HepG2 (cell line): ENCODE measurements around the gene DOC2A. TPM values are rescaled to one million over a fixed set of nuclear protein-coding genes. Genes with fewer than 3 reads are reported as not detected.

ENCODE experiments used
- DPF2 ChIP-seq: sonication (generic); formaldehyde crosslinking; IDR thresholded peaks from 2 replicates; pipeline ENCODE4 v1.4.0; 2020; ENCODE audit warnings: mild to moderate bottlenecking, low read depth, missing genetic modification reagents, borderline replicate concordance
- ETV5 ChIP-seq: IDR thresholded peaks from 2 replicates; pipeline ENCODE4 v1.6.1; 2018; ENCODE audit warnings: missing biosample characterization, missing genetic modification reagents, inconsistent platforms, borderline replicate concordance
- HMG20A ChIP-seq: IDR thresholded peaks from 2 replicates; pipeline ENCODE4 v1.6.1; 2016; ENCODE audit warnings: borderline replicate concordance
- KDM2A ChIP-seq: sonication (generic); formaldehyde crosslinking; IDR thresholded peaks from 2 replicates; pipeline ENCODE4 v1.4.0; 2020; ENCODE audit warnings: low read depth, missing genetic modification reagents, borderline replicate concordance
- KDM5B ChIP-seq: sonication (generic); formaldehyde crosslinking; IDR thresholded peaks from 2 replicates; pipeline ENCODE4 v1.4.0; 2020; ENCODE audit warnings: missing genetic modification reagents, mild to moderate bottlenecking, borderline replicate concordance
- MXI1 ChIP-seq: IDR thresholded peaks from 3 replicates; pipeline ENCODE4 v1.6.1; 2012; ENCODE audit warnings: low read depth, low read length, inconsistent platforms, borderline replicate concordance
- NFE2L2 ChIP-seq: fragments of 150-350 bp; IDR thresholded peaks from 2 replicates; pipeline ENCODE4 v1.6.1; 2014; ENCODE audit warnings: low read length
- PAX8 ChIP-seq: sonication (generic); formaldehyde crosslinking; IDR thresholded peaks from 2 replicates; pipeline ENCODE4 v1.8.0; 2022; ENCODE audit warnings: mild to moderate bottlenecking, missing genetic modification reagents, borderline replicate concordance
- POLR2AphosphoS2 ChIP-seq: IDR thresholded peaks from 2 replicates; pipeline ENCODE4 v1.6.1; 2011; ENCODE audit warnings: low read depth, low read length, improper control_type of control experiment
- POLR2AphosphoS5 ChIP-seq: IDR thresholded peaks from 2 replicates; pipeline ENCODE4 v1.6.1; 2012; ENCODE audit warnings: low read depth, low read length
- POLR2G ChIP-seq: fragments of 200-400 bp; formaldehyde crosslinking; IDR thresholded peaks from 2 replicates; pipeline ENCODE4 v1.6.1; 2018; ENCODE audit warnings: mild to moderate bottlenecking, low read depth, low read length, moderate library complexity
- SMYD3 ChIP-seq: sonication (generic); formaldehyde crosslinking; IDR thresholded peaks from 2 replicates; pipeline ENCODE4 v1.8.1; 2023; ENCODE audit warnings: mild to moderate bottlenecking, missing genetic modification reagents
- TEAD3 ChIP-seq: optimal IDR thresholded peaks from 2 replicates; pipeline ENCODE3; 2016; ENCODE audit warnings: borderline replicate concordance
- TMF1 ChIP-seq: sonication (generic); formaldehyde crosslinking; IDR thresholded peaks from 2 replicates; pipeline ENCODE4 v1.8.1; 2022; ENCODE audit warnings: low read depth, missing genetic modification reagents
- USF2 ChIP-seq, 2 experiments: sonication (generic) in 1 of 2; formaldehyde crosslinking in 1 of 2; IDR thresholded peaks; 2 replicates each; pipeline versions ENCODE4 v1.5.1 to v1.6.1; 2011 to 2020; ENCODE audit warnings: borderline replicate concordance in 1 of 2, low read depth in 1 of 2, low read length in 1 of 2, mild to moderate bottlenecking in 1 of 2, missing genetic modification reagents in 1 of 2, moderate library complexity in 1 of 2
- ZNF468 ChIP-seq: sonication (generic); formaldehyde crosslinking; IDR thresholded peaks from 2 replicates; pipeline ENCODE4 v1.8.0; 2022; ENCODE audit warnings: mild to moderate bottlenecking, moderate library complexity, missing genetic modification reagents
- ZNF484 ChIP-seq: sonication (generic); formaldehyde crosslinking; IDR thresholded peaks from 2 replicates; pipeline ENCODE4 v1.5.1; 2020; ENCODE audit warnings: mild to moderate bottlenecking, low read depth, missing genetic modification reagents, borderline replicate concordance
- ZNF749 ChIP-seq: sonication (generic); formaldehyde crosslinking; IDR thresholded peaks from 2 replicates; pipeline ENCODE4 v1.8.0; 2022; ENCODE audit warnings: mild to moderate bottlenecking, missing genetic modification reagents, moderate library complexity, borderline replicate concordance
- ZSCAN9 ChIP-seq: IDR thresholded peaks from 2 replicates; pipeline ENCODE4 v1.6.1; 2016; ENCODE audit warnings: borderline replicate concordance
- polyA plus RNA-seq, 8 experiments: library from polyadenylated mRNA; depleted of rRNA in 3 of 8; stranded (reverse) in 7 of 8; unstranded in 1 of 8; fragments of >200 nt; fragmentation: Illumina TruSeq in 4 of 8; extraction: Trizol in 4 of 8; gene quantifications; 2 replicates each; pipeline versions ENCODE4 v1.2.1 to v1.2.3, GENCODE V29; 2011 to 2016; ENCODE audit warnings: low read depth in 4 of 8, missing spikeins in 1 of 8, mixed read lengths in 1 of 8; ENCODE audit not compliant: insufficient read depth in 1 of 8
- total RNA-seq, 5 experiments: library from RNA; depleted of rRNA; stranded (reverse); fragments of >200 nt; fragmentation: Illumina TruSeq; extraction: Trizol; gene quantifications; 2 replicates each; pipeline ENCODE4 v1.2.3, GENCODE V29; 2016; ENCODE audit warnings: low read depth in 1 of 5
- TF ChIP-seq, protein P1 (sequence below): sonication (generic); formaldehyde crosslinking; IDR thresholded peaks from 2 replicates; pipeline ENCODE4 v1.4.0; 2020; ENCODE audit warnings: missing genetic modification reagents, borderline replicate concordance
- TF ChIP-seq, protein P2 (sequence below), 2 experiments: sonication (generic) in 1 of 2; formaldehyde crosslinking in 1 of 2; IDR thresholded peaks; 2 replicates each; pipeline versions ENCODE4 v1.4.0 to v1.6.1; 2018 to 2020; ENCODE audit warnings: missing genetic modification reagents in 2 of 2, borderline replicate concordance in 1 of 2, low read depth in 1 of 2, mild to moderate bottlenecking in 1 of 2, missing biosample characterization in 1 of 2

The DOC2A gene
- total and polyA plus RNA-seq, 2 of the 13 experiments (the other 11 are each of a cell fraction or from before 2014, with no cell fraction given), result 0.15 to 0.55 TPM

DNA sequence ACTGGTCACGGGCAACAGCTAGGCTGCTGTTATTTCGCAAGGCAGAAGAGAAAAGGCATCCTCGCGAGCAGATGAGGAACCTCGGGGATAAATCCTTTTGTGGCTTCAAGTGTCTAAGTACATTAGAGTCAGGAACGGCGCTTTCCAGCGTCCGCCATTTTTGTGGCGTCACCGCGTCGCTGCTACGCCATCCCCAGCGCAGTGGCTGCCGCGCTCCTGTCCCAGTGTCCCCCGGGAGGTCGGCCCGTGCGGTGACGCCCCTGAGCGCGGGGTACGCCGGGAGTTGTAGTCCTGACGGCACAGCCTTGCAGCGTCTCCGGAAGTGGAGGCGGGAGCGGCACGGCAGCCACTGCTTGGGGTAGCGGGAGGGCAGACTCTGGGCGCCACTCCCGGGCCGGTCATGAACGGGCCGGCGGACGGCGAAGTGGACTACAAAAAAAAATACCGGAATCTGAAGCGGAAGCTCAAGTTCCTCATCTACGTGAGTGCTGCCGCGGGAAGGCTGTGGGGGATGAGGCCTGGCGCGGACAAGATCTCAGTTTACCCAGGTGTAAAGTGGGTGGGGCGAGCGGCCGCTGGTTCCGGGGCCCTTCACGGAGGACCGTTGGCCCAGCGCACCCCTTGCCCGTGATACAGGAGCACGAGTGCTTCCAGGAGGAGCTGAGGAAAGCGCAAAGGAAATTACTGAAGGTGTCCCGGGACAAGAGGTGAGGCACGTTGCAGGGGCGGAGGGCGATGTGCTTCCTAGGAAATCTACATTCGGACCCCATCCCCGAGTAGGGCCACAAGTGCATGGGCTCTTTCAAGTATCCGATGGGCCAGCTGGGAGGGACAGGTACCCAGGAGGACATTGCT lies 14.7 kb downstream of the DOC2A start, which contains the start of gene INO80E (continued):
- TF ChIP-seq DPF2 (CRISPR knock-in tag) (no peak; the same call in 1 of the 2 replicates), KDM2A (peak; percentile 91), ZNF468 (CRISPR knock-in tag) (0 out of 2 replicates have a peak, but pooled peaks have one; percentile 12), POLR2AphosphoS2 (no peak), SMYD3 (CRISPR knock-in tag) (no peak; the same call in 1 of the 2 replicates), ZNF749 (peak; percentile 41; the same call in 1 of the 2 replicates), TMF1 (no peak; the same call in none of the 2 replicates), POLR2AphosphoS5 (peak; percentile 65), PAX8 (CRISPR knock-in tag) (peak; percentile 71; the same call in 1 of the 2 replicates), POLR2G (peak; percentile 95), TEAD3 (peak; percentile 63), KDM5B (CRISPR knock-in tag) (no peak; the same call in none of the 2 replicates), ZNF484 (CRISPR knock-in tag) (0 out of 2 replicates have a peak, but pooled peaks have one; percentile 39), ZSCAN9 (CRISPR knock-in tag) (peak; percentile 93), HMG20A (no peak), ETV5 (CRISPR knock-in tag) (peak; percentile 99), NFE2L2 (no peak), MXI1 (peak; percentile 79; the same call in 1 of the 3 replicates), USF2 (IDR thresholded peaks at IDR 0.05; ENCODE audit: low read depth, low read length) (no peak), USF2 (CRISPR knock-in tag; IDR thresholded peaks at IDR 0.05; ENCODE audit: borderline replicate concordance) (no peak; the same call in 1 of the 2 replicates)
- TF ChIP-seq, protein P1, sequence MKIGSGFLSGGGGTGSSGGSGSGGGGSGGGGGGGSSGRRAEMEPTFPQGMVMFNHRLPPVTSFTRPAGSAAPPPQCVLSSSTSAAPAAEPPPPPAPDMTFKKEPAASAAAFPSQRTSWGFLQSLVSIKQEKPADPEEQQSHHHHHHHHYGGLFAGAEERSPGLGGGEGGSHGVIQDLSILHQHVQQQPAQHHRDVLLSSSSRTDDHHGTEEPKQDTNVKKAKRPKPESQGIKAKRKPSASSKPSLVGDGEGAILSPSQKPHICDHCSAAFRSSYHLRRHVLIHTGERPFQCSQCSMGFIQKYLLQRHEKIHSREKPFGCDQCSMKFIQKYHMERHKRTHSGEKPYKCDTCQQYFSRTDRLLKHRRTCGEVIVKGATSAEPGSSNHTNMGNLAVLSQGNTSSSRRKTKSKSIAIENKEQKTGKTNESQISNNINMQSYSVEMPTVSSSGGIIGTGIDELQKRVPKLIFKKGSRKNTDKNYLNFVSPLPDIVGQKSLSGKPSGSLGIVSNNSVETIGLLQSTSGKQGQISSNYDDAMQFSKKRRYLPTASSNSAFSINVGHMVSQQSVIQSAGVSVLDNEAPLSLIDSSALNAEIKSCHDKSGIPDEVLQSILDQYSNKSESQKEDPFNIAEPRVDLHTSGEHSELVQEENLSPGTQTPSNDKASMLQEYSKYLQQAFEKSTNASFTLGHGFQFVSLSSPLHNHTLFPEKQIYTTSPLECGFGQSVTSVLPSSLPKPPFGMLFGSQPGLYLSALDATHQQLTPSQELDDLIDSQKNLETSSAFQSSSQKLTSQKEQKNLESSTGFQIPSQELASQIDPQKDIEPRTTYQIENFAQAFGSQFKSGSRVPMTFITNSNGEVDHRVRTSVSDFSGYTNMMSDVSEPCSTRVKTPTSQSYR (CRISPR knock-in tag), result peak; percentile 2; the same call in 1 of the 2 replicates
- TF ChIP-seq, protein P2, sequence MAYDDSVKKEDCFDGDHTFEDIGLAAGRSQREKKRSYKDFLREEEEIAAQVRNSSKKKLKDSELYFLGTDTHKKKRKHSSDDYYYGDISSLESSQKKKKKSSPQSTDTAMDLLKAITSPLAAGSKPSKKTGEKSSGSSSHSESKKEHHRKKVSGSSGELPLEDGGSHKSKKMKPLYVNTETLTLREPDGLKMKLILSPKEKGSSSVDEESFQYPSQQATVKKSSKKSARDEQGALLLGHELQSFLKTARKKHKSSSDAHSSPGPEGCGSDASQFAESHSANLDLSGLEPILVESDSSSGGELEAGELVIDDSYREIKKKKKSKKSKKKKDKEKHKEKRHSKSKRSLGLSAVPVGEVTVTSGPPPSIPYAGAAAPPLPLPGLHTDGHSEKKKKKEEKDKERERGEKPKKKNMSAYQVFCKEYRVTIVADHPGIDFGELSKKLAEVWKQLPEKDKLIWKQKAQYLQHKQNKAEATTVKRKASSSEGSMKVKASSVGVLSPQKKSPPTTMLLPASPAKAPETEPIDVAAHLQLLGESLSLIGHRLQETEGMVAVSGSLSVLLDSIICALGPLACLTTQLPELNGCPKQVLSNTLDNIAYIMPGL (CRISPR knock-in tag; IDR thresholded peaks at IDR 0.05; ENCODE audit: borderline replicate concordance in 1 of 2, low read depth in 1 of 2), result peak; percentile 91 to 97
